ENCODE measurements around the gene AKTIP. TPM values are rescaled to one million over a fixed set of nuclear protein-coding genes. Genes with fewer than 3 reads are reported as not detected.

The AKTIP gene
- total and polyA plus RNA-seq, 9 donors: 28.5 to 51.5 (median 43.4) TPM

DNA sequence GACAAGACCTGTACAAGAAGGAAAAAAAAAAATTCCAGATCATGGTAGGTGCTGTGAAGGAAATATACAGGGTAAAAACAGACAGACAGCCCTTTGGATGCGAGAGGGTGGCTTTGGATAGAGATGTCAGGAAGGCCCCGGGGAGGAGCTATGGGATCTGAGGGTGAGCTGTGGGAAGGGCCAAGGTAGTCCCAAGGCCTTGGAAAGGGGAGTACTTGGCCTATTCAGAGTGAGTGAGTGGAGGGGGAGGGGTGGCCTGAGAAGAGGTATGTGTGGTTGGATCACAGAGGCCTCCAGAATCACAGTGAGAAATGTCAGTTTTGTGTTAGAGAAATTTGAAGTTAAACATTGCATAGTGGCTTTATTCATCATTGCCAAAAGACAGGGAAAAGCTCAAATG, 31.2 kb upstream of the AKTIP start:
- WGBS, 3 donors: 66 to 71% (median 70%) methylated on average over 2 of the region's 2 CpGs
- no peaks in the 10 kb centered on the region for H3K9me3 ChIP-seq
- DNase-seq: no peak
- no peaks in the 10 kb centered on the region for H3K4me1 ChIP-seq (ENCODE audit: insufficient read depth)
- H3K4me3 ChIP-seq: no peak overlapping the region
- H3K27ac ChIP-seq: no peak overlapping the region
- intact Hi-C loops (cut with DNase I): no loop called here
- no peak for TF ChIP-seq EP300 (IDR thresholded peaks at IDR 0.05)
- TF ChIP-seq CTCF (IDR thresholded peaks at IDR 0.05): no peak
- no peak for TF ChIP-seq POLR2A (IDR thresholded peaks at IDR 0.05)
- H3K27me3 ChIP-seq: no peaks in the 10 kb centered on the region
- H3K36me3 ChIP-seq: no peaks in the 10 kb centered on the region

DNA sequence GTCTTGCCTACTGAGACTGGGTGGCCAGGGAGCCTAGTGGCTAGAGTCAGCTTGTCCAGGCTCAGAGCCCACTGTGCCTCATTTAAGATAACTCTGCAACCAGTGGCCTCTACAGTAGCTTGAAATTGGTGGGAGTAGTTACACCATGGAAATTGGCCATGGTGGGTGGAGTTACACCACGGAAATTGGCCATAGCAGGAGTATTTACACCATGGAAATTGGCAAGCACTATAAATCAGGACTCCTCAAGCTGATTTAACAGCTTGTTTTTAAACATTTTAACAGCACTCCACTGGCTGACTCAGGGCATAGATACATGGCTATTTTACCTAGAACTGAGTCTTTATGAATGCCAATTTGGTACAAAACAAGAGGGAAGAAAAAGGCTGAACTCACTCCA, 27.7 kb upstream of the AKTIP start:
- H3K9me3 ChIP-seq: no peaks in the 10 kb centered on the region
- no peaks in the 10 kb centered on the region for H3K36me3 ChIP-seq
- no peak for TF ChIP-seq EP300 (IDR thresholded peaks at IDR 0.05)
- no peak for TF ChIP-seq POLR2A (IDR thresholded peaks at IDR 0.05)
- TF ChIP-seq CTCF (IDR thresholded peaks at IDR 0.05): no peak
- H3K4me1 ChIP-seq (ENCODE audit: insufficient read depth): no peaks in the 10 kb centered on the region
- H3K4me3 ChIP-seq: no peak overlapping the region
- no peak overlapping the region for H3K27ac ChIP-seq
- H3K27me3 ChIP-seq: no peaks in the 10 kb centered on the region
- WGBS, 3 donors: 51 to 71% (median 58%) methylated on average over 1 of the region's 1 CpG
- no peak for DNase-seq
- intact Hi-C loops (cut with DNase I): no loop called here

DNA sequence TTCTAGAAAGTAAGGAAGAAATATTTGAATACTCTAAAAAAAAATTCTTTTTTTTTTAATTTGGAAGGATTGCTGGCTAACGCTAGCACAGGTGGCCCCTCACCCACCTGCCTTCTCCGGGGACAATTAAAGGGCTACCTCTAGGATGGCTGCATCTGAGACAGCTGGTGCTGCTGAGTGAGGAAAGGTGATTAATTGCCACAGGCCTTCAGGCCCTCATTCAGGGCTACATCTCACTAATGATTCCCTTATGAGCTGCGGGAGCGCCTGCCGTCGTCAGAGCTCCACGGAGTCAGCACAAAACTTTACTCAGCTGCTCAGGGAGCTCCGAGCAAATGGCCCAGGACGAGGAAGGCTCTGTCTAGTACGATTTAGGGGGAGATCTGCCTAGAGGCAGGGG, 27.0 kb upstream of the AKTIP start:
- no peak for TF ChIP-seq CTCF (IDR thresholded peaks at IDR 0.05)
- TF ChIP-seq EP300 (IDR thresholded peaks at IDR 0.05): no peak
- no peak for TF ChIP-seq POLR2A (IDR thresholded peaks at IDR 0.05)
- Histone ChIP-seq H3K36me3 (no peaks in the 10 kb centered on the region), H3K4me3 (no peak overlapping the region), H3K27me3 (no peaks in the 10 kb centered on the region), H3K9me3 (no peaks in the 10 kb centered on the region), H3K27ac (no peak overlapping the region), H3K4me1 (ENCODE audit: insufficient read depth) (no peaks in the 10 kb centered on the region)
- 26 to 32% (median 30%) methylated on average over 10 of the region's 10 CpGs for WGBS, 3 donors
- intact Hi-C loops (cut with DNase I): no loop called here
- no peak for DNase-seq

- intact Hi-C loops (cut with DNase I): no loop called here
- WGBS, 3 donors: 88 to 91% (median 89%) methylated on average over 14 of the region's 14 CpGs
These were observed 26.5 kb upstream of the AKTIP start for GRCh38 chr16:53529513-53529912.

DNA sequence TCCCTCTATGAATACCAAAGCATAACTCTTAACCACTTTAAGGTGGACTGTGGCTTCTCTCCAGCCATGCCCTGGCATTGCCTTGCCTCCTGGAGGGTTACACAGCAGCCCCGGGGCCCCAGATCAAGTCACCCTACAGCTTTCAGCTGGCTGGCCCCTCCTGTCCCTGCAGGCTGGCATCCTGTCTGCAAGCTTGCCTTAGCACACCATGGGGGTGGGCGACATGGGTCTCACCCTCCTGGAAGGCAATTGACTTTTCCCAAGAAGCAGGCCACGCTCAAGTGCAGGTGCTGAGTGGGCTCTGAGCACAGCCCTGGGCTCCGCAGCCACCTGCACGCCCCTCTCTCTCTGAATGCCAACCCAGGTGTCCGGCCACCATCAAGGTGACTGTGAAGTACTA, 25.8 kb upstream of the AKTIP start:
- no peak for TF ChIP-seq CTCF (IDR thresholded peaks at IDR 0.05)
- no peak for TF ChIP-seq EP300 (IDR thresholded peaks at IDR 0.05)
- TF ChIP-seq POLR2A (IDR thresholded peaks at IDR 0.05): no peak
- H3K27me3 ChIP-seq: no peaks in the 10 kb centered on the region
- no peak overlapping the region for H3K27ac ChIP-seq
- WGBS, 3 donors: 91 to 100% (median 92%) methylated on average over 5 to 6 of the region's 6 CpGs
- DNase-seq: no peak
- intact Hi-C loops (cut with DNase I): no loop called here
- H3K36me3 ChIP-seq: no peaks in the 10 kb centered on the region
- no peak overlapping the region for H3K4me3 ChIP-seq
- H3K4me1 ChIP-seq (ENCODE audit: insufficient read depth): no peaks in the 10 kb centered on the region
- H3K9me3 ChIP-seq: no peaks in the 10 kb centered on the region

More at GRCh38 chr16:53529513-53529912, 26.5 kb upstream of the AKTIP start:
- no peak for TF ChIP-seq EP300 (IDR thresholded peaks at IDR 0.05)
- no peak for TF ChIP-seq POLR2A (IDR thresholded peaks at IDR 0.05)
- no peaks in the 10 kb centered on the region for H3K27me3 ChIP-seq
- H3K4me3 ChIP-seq: no peak overlapping the region
- H3K9me3 ChIP-seq: no peaks in the 10 kb centered on the region
- no peaks in the 10 kb centered on the region for H3K4me1 ChIP-seq (ENCODE audit: insufficient read depth)
- H3K27ac ChIP-seq: no peak overlapping the region
- no peak for DNase-seq
- H3K36me3 ChIP-seq: no peaks in the 10 kb centered on the region
